Stimulated activated CD4-positive, alpha-beta T cell treated with anti-CD3 and anti-CD28 coated beads, TNF-alpha, amount 100 ng/mL, for 1 hour (primary cell): ENCODE data around the gene AIFM3.
"Not testable (repeated sequence)": the region's sequence is repeated elsewhere in the genome, so short reads cannot be mapped to it uniquely, and the experiment has no call there.

Source experiments
- DNase-seq, 3 donors: peaks; one replicate each; pipeline ENCODE4 v3.0.0-alpha.2; 2020; ENCODE audit warnings: low read depth in 3 of 3, low spot score in 1 of 3

Gene AIFM3, protein sequence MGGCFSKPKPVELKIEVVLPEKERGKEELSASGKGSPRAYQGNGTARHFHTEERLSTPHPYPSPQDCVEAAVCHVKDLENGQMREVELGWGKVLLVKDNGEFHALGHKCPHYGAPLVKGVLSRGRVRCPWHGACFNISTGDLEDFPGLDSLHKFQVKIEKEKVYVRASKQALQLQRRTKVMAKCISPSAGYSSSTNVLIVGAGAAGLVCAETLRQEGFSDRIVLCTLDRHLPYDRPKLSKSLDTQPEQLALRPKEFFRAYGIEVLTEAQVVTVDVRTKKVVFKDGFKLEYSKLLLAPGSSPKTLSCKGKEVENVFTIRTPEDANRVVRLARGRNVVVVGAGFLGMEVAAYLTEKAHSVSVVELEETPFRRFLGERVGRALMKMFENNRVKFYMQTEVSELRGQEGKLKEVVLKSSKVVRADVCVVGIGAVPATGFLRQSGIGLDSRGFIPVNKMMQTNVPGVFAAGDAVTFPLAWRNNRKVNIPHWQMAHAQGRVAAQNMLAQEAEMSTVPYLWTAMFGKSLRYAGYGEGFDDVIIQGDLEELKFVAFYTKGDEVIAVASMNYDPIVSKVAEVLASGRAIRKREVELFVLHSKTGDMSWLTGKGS

DNA sequence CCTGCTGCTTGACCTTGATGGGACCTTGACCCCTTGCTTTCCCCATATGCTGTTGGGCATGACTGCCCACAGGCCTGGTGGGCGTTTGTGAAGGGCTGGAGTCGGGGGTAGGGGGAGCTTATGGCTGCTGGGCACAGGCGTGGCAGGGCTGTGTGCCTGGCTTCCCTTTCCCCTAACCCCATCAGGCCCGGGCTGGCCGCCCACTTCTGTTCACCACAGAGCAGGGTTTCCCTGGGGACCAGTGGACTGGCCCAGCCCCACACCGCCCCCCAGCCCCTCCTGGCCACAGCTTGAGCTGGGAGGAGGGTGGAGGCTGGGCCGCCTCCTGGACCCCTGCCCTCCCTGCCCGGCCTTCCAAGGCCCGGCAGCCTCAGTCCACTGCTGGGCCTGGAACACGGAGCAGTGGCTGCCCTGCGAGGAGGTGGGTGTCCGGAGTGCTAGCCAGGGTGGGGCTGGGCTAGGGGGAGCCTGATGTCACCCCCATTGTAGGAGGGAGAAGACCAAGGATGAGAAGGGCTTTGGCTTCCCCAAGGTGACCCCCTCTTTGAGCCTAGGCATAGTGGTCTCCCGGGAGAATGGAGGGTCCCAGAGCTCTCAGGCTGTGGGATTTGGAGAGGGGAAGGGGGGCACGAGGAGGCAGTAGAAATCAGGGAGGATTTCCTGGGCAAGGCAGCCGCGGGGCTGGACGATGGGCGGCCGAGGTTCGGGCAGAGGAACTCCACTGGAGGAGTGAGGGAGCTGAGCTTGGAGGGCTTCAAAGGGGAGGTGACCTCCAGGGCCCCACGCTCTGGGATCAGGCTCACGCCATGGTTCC is at the start of gene AIFM3:
TSS of gene AIFM3 (plus strand) at position 373 of the 814 bp plus-strand sequence. CDS start 690 bp downstream, outside the sequence.
- no peak for DNase-seq

DNA sequence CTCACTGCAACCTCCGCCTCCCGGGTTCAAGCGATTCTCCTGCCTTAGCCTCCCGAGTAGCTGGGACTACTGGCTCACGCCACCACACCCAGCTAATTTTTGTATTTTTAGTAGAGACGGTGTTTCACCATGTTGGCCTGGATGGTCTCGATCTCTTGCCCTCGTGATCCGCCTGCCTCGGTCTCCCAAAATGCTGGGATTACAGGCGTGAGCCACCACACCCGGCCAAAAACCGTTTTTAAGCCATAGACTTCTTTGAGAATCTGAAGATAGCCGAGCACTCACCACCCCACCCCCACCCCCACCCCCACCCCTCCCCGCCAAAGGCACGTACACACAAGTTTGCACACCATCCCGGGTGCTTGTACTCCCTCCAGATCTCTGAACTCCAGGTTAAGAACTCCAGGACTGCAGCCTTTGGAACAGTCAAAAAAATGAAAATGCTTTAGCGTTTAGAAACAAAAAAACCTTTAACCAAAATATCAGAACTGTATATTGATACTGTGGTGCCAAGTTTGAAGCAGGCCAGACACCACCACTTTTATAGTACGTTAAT is 48.3 kb upstream of the AIFM3 start:
- no peak for DNase-seq

DNA sequence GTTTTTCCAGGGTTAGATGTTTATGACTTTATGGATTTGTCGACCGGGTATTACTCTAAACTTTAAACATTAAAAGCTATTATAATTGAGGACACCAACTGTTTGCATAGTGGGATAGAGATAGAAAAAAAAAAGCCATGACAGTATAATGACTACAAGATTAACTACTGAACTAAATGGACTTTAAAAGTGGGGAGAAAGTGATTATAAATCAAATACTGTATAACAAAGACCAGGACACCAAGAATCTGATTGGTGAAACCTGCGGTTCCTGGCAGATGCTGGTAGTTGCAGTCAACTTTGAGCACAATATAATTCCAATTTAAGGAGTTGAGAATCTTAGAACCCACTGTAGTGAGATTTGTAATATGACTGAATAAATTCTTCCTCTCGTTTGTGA is 47.3 kb upstream of the AIFM3 start:
- DNase-seq = no peak

DNA sequence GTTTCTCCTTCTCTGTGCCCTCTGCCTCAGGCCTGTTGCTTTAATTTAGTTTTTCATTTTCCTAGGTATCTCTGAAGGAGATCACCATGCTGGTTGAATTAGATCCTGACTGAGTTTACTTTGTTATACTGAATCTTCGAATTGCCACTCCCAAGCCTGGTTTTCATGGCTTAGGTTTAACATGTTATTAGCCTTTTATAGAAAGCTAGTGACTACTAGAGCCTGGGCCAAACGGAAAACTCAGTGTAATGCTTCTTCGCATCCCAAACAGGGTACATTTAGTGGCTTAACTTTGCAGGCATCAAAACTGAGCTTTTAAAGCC is 46.2 kb upstream of the AIFM3 start:
- DNase-seq = no peak

DNA sequence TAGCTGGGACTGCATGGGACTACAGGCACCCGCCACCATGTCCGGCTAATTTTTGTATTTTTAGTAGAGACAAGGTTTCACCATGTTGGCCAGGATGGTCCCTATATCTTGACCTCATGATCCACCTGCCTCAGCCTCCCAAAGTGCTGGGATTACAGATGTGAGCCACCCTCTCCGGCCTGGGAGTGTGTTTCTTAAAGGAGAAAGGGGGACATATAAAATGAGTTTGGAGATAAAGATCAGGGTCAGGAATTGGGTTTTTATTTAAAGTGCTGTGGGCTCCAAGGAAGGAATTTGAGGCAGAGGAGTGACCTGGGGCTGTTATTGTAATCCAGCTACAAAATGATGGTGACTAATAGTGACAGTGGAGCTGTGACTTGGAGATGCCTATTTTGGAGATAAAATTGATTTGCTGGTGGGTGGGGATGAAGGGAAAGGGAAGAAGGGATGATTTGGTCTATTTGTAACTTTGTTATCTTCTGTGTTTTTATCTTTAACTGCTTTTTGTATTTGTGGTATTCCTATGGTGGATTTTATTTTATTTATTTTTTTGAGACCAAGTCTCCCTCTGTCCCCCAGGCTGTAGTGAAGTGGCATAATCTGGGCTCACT is 44.8 kb upstream of the AIFM3 start:
- DNase-seq = no peak

DNA sequence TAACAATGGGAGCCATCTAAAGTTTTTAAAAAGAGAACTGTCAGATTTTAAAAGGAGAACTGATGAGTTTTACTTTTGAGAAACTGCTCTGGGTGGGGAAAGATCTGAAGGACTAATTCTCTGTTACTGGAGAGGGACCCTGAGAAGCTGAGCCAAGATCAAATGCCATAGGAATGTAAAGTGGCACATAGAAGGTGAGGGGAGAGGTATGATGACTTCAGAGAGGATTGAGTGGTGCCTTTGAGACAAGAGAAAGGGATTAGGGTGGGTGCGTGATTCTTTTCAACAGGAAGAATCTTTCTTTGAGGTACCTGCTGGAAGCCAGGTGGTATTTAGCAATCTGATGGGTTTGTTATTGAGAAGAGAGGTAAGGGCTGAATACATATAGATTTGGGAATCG is 40.8 kb upstream of the AIFM3 start:
- DNase-seq = no peak

DNA sequence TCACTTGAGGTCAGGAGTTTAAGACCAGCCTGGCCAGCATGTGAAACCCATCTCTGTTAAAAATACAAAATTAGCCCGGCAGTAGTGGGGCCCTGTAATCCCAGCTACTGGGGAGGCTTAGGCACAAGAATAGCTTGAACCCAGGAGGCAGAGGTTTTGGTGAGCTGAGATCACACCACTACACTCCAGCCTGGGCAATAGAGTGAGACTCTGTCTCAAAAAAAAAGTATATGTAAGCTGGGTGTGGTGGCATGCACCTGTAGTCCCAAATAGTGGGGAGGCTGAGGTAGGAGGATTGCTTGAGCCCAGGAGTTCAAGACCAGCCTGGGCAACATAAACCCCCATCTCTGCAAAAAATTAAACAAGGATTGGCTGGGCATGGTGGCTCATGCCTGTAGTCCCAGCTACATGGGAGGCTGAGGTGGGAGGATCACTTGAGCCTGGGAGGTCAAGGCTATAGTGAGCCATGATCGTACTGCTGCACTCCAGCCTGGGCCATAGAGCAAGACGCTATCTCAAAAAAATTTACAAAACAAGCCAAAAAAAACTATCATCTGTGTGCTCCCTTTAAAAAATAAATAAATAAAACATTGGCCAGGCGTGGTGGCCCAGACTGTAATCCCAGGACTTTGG is 39.0 kb upstream of the AIFM3 start:
- DNase-seq = no peak

DNA sequence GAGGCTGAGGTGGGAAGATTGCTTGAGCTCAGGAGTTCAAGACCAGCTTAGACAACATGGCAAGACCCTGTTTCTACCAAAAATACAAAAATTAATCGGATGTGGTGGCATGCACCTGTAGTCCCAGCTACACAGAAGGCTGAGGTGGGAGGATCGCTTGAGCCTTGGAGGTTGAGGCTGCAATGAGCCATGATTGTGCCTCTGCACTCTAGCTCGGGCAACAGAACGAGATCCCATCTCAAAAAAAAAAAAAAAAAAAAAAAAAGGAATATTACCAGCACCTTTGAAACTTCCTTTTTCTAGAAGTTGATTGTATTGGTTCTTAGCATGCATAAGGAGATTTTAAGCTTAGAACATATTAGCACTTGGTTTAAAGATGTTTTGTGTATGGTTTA is 38.5 kb upstream of the AIFM3 start:
- DNase-seq = no peak

DNA sequence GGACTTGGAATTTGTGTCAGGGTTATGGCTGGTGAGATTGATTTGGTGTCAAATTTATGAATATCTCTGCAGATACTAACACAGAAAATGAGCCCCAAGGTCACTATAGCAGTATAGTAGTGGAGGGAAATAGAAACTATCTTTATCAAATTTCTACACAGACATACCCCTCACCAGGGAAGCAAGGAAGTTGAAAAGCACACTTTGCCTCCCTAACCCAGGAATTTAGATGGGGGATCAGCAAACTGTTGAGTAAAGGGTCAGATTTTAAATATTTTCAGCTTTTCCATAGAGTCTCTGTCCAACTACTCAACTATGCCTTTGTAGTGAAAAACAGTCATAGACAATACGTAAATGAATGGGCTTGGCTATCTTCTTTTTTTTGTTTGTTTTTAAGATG is 37.1 kb upstream of the AIFM3 start:
- no peak for DNase-seq

DNA sequence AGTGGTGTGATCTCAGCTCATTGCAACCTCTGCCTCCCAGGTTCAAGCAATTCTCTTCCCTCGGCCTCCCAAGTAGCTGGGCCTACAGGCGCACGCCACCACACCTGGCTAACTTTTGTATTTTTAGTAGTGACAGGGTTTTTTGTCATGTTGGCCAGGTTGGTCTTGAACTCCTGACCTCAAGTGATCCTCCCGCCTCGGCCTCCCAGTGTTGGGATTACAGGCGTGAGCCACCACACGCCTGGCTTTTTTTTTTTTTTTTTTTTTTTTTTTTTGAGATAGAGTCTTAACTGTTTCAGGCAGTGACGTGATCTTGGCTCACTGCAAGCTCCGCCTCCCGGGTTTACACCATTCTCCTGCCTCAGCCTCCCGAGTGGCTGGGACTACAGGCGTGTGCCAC is 36.6 kb upstream of the AIFM3 start:
- DNase-seq = not testable (repeated sequence)

DNA sequence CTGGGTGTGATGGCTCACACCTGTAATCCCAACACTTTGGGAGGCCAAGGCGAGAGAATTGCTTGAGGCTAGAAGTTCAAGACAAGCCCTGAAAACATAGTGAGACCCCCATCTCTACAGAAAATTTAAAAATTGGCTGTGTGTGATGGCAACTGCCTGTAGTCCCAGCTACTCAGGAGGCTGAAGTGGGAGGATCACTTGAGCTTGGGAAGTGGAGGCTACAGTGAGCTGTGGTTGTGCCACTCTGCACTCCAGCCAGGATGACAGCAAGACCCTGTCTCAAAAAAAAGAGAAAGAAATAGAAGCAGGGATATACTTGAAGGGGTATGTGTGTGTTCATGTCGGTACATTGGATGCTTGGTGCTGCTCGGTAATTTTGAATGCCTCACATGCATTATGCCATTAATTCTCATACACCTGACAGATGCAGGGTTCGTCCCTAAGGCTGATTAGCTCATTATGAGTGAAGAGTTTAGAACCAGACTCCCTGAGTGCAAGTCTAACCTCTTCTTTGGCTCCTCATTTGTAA is 35.9 kb upstream of the AIFM3 start:
- no peak for DNase-seq

DNA sequence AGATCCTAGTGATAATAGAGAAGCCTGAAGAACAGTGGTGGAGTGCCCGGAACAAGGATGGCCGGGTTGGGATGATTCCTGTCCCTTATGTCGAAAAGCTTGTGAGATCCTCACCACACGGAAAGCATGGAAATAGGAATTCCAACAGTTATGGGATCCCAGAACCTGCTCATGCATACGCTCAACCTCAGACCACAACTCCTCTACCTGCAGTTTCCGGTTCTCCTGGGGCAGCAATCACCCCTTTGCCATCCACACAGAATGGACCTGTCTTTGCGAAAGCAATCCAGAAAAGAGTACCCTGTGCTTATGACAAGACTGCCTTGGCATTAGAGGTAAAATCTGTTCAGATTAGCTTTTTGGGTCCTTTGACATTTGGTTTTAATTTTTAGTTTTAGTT is 33.1 kb upstream of the AIFM3 start:
- no peak for DNase-seq

DNA sequence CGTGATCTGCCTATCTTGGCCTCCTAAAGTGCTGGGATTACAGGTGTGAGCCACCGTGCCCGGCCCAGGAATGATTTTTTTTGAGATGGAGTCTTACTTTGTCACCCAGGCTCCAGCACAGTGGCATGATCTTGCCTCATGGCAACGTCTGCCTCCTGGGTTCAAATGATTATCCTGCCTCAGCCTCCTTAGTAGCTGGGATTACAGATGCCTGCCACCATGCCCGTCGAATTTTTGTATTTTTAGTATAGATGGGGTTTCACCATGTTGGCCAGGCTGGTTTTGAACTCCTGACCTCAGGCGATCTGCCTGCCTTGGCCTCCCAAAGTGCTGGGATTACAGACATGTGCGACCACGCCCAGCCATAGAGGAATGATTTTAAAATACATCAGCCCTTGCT is 32.0 kb upstream of the AIFM3 start:
- not testable (repeated sequence) for DNase-seq

DNA sequence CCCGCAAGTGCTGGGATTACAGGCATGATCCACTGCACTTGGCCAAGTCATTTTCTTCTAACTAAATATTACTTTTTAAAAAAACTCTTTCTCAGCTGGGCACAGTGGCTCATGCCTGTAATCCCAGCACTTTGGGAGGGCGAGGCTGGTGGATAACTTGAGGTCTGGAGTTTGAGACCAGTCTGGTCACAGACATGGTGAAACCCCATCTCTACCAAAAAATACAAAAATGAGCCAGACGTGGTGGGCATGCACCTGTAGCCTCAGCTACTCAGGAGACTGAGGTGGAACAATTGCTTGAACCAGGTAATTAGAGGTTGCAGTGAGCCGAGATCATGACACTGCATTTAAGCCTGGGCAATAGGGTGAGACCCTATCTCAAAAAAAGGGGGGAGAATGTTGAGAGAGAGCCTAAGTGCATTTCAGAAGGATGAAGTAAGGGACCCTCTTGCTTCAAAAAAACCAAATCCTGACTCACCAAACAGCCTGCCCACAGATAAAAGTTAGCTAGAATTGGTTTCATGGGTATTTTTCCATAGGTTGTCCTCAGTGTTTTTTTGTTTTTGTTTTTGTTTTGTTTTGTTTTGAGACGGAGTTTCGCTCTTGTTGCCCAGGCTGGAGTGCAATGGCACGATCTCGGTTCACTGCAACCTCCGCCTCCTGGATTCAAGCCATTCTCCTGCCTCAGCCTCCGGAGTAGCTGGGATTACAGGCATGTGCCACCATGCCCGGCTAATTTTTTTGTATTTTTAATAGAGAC is 31.1 kb upstream of the AIFM3 start:
- DNase-seq = not testable (repeated sequence)

DNA sequence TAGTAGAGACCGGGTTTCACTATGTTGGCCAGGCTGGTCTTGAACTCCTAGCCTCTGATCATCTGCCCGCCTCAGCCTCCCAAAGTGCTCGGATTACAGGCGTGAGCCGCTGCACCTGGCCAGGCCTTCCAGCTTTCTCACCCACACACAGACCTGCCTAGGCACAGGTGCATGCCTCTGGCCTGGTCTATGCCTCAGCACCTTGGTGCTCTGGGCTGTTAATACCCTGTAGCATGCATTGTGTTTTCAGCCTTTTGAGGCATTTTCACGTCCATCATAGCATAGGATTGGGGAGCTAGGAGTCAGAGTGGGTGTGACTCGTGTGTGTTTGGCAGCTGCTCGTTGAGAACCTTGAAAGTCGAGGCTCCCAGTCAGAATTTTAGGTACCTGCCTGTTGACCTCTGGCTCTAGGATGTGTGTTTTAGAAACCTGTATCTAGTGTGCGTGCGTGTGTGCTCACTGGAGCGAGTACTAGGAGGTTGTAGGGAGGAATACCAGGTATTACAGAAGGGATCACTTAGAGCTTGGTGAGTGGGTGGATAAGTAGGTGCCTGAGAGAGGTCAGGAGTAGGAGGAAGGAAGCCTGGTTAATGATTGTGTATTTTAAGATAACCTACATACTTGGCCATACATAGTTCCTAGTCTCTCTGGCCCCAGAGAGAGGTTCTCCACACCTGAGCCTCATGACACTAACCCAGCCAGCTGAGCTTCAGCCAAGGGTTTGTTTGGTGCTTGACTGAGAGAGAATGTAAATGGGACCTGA is 29.8 kb upstream of the AIFM3 start:
- no peak for DNase-seq

DNA sequence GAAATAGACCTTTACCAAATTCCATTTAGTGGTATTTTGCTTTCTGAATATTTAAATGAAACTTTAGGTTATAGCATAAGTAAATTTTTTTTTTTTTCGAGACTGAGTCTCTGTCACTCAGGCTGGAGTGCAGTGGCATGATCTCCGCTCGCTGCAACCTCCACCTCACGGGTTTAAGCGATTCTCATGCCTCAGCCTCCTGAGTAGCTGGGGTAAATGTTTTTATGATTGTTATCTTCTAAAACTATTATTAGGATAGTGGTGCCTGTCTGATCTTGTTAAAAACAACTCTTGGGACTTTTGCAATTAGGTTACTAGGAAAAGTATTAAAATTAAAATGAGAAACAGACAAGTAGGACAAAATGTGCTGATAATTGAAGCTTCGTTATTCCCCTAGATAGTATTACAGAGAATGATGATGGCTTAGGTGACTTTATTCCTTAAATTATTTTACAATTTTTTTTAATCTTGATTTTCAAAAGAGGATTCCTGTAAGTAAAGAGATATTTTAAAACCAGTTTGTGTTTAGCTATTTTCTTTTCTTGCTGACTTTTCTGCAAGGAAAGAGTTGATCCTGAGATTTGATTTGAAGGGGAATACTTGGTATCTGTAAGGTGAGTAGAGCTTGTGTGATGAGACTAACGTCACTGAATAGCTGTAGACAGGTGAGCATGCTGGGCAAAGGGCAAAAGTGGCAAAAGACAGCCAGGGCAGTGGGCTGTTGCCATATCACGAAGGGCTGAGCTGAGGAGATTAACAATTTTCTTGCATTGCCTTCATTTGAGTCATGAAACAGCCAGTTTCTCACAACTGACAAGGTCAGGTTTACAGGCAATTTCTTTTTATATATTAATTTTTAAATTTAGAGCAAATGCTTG is 29.0 kb upstream of the AIFM3 start:
- no peak for DNase-seq

DNA sequence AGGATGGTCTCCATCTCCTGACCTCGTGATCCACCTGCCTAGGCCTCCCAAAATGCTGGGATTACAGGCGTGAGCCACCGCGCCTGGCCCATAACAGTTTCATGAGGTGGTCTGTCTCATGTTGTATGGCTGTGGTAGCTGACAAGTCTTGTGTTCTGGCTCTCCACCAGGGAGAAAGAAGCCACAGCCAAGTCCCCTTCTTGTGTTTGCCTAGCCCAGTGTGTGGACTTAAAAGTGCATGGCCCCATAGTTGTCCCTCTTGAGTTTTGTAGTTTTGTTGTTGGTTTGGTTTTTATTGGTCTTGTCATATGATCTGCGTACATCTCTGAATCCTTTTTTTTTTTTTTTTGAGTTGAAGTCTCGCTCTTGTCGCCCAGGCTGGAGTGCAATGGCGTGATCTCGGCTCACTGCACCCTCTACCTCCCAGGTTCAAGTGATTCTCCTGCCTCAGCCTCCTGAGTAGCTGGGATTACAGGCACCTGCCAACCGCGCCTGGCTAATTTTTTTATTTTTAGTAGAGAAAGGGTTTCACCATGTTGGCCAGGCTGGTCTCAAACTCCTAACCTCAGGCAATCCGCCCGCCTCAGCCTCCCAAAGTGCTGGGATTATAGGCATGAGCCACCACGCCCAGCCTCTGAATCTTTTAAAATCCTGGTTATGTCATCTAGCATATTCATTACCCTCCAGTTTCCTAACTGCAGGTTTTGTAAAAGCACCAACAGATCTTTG is 27.4 kb upstream of the AIFM3 start:
- not testable (repeated sequence) for DNase-seq
